Heart left ventricle (tissue), 13 donors: ENCODE data around the gene WDR47.

Source experiments
- POLR2A ChIP-seq, 2 donors: fragments of 450-650 bp; IDR thresholded peaks; one replicate each; pipeline ENCODE4 v1.6.1; 2017; ENCODE audit warnings: antibody characterized with exemption in 2 of 2, mild to moderate bottlenecking in 2 of 2, moderate library complexity in 2 of 2
- TF ChIP-seq, protein P1 (sequence below), 12 donors: fragments of 200-600 bp; sonication (generic) in 4 of 12; IDR thresholded peaks; one replicate each; pipeline versions ENCODE4 v1.5.0 to v1.8.0; 2018 to 2022; ENCODE audit warnings: antibody characterized with exemption in 12 of 12, mild to moderate bottlenecking in 5 of 12
- donor health status: ischemic (EF 13 %, LVEDD 7.1; RV severe dilation, severe dysfunction).
- donor health status: DM: no; HTN: yes; CAD: no.
- donor health status: DM: no; HTN: no; CAD: no.
- donor health status: ischemic (EF 25% LVEDD 6.9; RV normal size, moderate dysfunction).
- donor health status: ischemic (EF 25% LVEDD 5.7; RV mildly dilated, moderate dysfunction).
- donor health status: ischemic (EF 35%, LVEDD 5.7; RV mildly dilated, moderate dysfunction).
- donor health status: nonischemic (EF 11% LVEDD 7.7; RV severe dilation, severe dysfunction).
- donor health status: DM: yes; HTN: yes; CAD: no.
- donor health status: PGD.
- donor health status: ischemic (EF 29% LVEDD 5.4; RV normal size, mild dysfunction).
- donor health status: nonischemic (EF 23%, LVEDD 6.1; RV moderate dilation, normal function).

DNA sequence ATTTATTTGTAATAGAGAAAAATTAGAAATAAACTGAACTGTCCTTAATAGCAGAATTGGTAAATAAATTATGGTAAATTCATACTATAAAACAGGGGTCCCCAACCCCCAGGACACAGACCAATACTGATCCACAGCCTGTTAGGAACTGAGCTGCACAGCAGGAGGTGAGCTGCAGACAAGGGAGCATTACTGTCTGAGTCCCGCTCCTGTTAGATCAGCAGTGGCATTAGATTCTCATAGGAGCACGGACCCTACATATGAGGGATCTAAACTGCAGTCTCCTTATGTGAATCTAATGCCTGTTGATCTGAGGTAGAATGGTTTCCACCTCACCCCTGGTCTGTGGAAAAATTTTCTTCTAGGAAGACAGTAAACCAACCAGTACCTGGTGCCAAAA, 7.5 kb downstream of the WDR47 start:
- TF ChIP-seq, protein P1, sequence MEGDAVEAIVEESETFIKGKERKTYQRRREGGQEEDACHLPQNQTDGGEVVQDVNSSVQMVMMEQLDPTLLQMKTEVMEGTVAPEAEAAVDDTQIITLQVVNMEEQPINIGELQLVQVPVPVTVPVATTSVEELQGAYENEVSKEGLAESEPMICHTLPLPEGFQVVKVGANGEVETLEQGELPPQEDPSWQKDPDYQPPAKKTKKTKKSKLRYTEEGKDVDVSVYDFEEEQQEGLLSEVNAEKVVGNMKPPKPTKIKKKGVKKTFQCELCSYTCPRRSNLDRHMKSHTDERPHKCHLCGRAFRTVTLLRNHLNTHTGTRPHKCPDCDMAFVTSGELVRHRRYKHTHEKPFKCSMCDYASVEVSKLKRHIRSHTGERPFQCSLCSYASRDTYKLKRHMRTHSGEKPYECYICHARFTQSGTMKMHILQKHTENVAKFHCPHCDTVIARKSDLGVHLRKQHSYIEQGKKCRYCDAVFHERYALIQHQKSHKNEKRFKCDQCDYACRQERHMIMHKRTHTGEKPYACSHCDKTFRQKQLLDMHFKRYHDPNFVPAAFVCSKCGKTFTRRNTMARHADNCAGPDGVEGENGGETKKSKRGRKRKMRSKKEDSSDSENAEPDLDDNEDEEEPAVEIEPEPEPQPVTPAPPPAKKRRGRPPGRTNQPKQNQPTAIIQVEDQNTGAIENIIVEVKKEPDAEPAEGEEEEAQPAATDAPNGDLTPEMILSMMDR (IDR thresholded peaks at IDR 0.05) = no peak
- no peak for TF ChIP-seq POLR2A (IDR thresholded peaks at IDR 0.05)
